Activated gamma-delta T cell treated with Interleukin-2 at 50 U/mL for 16 hours (primary cell): ENCODE results near the gene FAP.
A peak's percentile ranks its signal among the peaks of the same experiment; 100 is the strongest.

Source experiments
- DNase-seq: peaks from one replicate; pipeline ENCODE4 v3.0.0-alpha.2; 2020

The FAP gene

DNA sequence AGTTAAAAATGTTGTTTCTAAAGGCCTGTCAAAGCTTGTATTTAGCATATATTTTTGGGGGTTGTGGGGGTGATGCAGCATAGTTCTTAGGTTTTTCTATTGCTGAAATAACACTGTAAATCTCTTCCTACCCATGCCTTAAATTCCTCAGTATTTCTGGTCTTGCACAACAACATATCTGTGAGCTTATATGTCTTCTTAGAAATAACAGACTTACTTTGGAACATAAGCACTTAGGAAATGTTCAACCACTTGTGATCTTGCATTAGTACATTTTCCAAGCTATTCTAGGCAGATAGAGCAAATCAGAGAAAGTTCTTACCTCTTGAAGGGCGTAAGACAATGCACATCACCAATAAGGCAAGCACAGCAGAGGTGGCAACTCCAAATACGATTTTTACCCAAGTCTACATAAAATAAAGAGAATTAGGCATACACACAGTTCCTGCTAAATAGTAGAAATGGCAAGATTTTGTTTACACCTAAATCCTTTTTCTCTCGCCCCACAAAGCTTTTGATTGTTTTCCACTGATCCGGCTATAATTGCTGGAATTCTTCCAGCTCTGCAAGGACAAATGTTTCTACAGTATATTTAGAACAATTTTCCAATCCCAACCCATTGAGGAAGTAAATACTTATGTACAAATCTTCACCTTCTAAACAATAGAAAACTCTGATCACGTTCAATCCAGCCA lies 512 bp downstream of the FAP start:
- no peak for DNase-seq

DNA sequence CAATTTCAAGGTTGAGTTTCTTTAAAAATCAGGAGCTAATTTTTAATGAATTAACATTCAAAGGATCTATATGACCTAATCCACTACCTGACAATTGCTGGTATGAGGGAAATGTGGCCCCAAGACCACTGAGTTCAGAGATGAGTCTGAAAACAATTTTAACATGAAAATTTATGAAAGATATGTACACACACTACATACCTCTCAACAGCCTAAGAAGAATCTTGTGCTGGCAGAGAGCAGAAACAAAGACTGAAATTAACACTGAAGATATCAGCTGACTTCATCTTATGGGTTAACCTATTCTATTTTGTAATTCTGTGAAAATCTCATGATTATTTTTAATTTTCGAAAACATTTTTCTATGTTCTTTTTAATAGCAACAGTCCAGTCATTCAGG lies 1.7 kb downstream of the FAP start:
- DNase-seq = no peak

GRCh38 chr2:162234620-162235462 lies 8.4 kb downstream of the FAP start:
- no peak for DNase-seq

GRCh38 chr2:162233197-162233596 lies 10.0 kb downstream of the FAP start:
- no peak for DNase-seq

- DNase-seq = no peak
Measured at GRCh38 chr2:162232671-162233070, 10.6 kb downstream of the FAP start.

DNA sequence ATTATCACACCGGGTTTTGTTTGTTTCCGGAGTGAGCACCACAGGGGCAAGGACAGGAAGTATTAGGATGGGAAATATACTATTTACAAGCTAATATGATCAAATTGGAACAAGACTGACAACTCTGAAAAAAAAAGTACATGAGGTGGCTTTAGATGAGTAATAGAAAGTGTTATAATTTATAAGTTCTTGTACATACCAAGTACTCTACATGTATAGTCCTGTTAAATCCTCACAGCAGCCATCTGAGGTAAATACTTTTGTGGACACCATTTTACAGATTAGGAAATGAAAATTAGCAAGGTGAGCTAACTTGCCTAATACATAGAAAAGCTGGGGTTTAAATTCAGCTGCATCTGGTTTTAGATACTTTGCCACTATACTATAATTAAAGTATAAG lies 11.2 kb downstream of the FAP start:
- no peak for DNase-seq

DNA sequence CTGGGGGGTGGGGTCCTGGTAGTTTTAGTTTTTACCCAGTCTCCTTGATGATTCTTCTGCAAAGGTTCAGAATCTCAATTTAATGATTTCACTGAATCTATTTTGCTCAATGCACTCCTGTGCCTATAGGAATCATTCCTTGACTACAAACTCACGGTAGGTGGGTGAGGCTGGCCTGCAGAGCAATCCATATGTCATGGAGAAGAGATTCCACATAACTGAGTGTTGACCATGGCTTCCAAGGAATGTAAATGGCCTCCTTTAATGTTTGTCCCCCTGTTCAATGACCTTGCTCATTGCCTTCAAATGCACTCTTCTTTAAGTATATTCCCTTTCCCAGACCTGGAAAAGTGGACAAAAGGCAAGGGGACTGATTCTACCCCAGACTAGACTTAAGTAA lies 12.5 kb downstream of the FAP start:
- no peak for DNase-seq

GRCh38 chr2:162226836-162227235 lies 16.4 kb downstream of the FAP start:
- DNase-seq = no peak

DNA sequence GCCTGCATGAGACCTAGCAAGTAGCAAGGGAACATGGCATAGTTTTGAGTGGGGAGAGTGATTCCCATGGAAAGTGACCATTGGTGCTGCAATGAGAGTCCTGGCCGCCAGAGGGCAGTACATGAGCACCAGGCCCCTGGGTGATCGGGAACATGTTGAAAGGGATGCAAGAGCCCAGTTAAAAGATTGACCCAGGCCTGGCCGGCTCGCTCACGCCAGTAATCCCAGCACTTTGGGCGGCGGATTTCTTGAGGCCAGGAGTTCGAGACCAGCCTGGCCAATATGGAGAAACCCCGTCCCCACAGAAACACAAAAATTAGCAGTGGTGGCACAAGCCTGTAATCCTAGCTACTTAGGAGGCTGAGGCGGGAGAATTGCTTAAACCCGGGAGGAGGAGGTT lies 22.2 kb downstream of the FAP start:
- DNase-seq = peak; percentile 59

DNA sequence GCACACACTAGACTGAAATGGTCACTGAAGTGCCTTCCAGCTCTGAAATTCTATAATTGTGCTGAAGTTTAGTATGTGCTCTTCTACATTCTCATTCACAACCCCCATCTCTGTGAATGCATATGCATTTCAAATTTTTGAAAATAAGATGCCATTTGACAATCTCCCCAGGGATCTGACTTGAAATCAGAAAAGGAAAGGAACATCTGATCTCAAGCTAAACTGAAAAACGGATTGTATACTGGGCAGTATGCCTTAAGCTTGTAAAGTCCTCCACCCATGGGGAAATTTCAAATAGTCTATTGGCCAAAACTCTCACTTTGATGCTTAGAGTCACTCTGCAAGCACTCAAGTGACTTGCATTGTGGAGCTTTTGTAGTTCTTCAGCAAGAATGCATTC lies 22.9 kb downstream of the FAP start:
- DNase-seq = no peak

GRCh38 chr2:162219426-162219825 lies 23.8 kb downstream of the FAP start:
- no peak for DNase-seq

GRCh38 chr2:162217598-162217997 lies 25.6 kb downstream of the FAP start:
- no peak for DNase-seq

DNA sequence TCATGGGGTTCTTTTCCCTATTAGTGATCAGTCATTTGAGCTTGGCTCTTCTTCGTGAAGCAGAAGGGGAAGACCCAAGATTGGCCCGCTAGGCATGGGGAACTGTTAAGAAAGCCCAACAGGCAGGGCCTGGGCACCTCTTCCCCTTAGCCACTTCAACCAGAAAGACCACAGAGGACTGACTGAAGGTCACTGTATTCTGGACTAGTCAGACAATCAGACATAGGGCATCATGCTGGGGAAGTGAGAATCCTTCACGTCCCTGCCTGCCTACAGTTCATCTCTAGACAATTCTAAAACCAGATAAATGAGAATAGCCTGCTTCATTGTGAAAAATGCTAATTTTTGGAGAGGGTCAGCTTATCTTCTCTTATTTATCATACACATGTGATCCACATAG lies 28.1 kb downstream of the FAP start:
- no peak for DNase-seq

- no peak for DNase-seq
Measured at GRCh38 chr2:162212366-162212765, 30.9 kb downstream of the FAP start.

DNA sequence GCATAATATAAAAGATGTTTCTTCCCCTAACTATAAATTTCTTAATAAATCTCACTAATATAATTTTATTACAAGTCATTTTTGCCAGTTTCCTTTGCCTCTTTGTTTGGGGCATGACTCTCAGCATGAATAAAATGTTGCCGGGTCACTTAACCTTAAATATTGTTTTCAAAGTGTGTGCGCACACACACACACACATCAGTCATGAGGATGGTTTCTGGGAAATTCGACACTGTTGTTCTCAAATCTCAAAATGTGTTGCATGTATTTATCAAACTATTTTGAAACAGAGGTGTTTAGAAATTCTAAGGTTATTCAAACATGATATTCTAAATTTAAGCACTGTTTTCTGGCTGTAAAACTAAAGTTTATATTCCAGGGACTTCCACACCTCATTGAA lies 31.5 kb downstream of the FAP start:
- DNase-seq = no peak

GRCh38 chr2:162210385-162210784 lies 32.9 kb downstream of the FAP start:
- DNase-seq = no peak

DNA sequence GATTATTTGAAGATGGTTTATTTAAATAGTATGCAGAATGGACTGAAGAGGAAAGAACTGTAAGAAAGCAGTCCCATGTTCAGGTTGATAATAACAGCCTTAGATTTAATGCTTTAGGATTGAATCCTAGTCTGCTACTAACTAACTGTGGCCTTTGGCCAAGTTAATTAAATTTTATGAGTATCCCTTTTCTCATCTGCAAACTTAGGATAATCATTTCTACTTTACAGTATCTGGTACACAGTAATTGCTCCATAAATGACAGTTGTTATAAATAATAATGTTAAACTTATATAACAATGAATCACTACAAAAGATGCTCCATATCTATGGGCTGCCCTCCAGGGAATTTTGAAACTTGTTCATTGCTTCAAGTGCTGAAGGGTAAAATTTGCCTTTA lies 41.0 kb downstream of the FAP start:
- no peak for DNase-seq

GRCh38 chr2:162200636-162201035 lies 42.6 kb downstream of the FAP start:
- no peak for DNase-seq

DNA sequence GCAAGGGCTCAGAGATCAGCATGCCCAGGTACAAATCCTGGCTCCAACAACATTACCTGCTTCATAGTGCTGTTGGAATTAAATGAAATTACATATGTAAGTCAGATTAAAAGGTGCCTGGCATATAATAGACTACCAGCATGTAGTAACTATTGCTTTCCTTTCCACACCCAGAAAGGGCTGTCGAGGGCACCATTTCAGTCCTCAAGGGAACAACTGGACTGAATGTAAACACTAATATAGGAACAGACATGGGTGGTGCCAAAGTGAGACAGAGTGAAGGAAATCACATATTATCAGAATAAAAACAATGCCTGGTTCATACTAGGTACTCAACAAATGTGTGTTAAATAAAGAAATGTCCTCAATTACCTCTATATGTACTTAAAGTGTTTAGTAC lies 43.3 kb downstream of the FAP start:
- DNase-seq = no peak

DNA sequence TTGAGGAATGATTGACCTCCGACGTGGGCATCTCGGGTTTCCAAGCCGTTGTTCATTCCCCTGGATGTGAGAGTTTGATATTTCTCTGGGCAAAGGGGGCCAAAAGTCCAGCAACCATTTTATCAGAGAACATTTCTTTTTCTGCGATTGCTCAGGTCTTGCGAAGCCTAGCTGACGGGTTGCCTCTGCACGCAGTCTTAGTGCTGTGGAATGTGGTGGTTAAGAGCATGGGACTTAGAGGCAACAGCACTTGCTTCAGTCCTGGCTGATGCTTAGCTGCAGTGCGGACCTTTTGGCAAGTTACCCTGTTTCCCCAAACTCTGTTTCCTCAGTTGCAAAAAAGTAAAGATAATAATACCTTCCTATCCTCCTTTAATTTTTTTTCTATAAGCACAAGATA lies 45.0 kb downstream of the FAP start:
- no peak for DNase-seq

GRCh38 chr2:162197069-162197825 lies 46.0 kb downstream of the FAP start:
- no peak for DNase-seq

DNA sequence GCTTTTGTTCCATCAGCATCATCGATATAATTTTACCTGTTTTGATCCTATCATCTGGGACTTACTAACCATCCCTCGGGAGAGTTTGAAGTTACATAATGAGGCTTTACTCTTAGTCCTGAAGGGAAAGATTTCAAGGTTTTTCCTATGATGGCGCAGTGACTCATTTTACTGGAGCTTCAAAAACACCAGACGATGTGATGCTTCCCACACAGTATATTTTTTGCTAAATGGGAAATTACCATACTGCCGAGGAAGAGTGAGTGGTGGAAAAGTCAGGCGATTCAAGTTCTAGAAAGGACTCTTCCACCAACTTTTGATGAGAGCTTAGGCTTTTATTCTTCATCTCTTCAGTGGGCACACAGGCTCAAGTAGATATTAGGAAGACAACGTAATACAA lies 46.6 kb downstream of the FAP start:
- DNase-seq = no peak

DNA sequence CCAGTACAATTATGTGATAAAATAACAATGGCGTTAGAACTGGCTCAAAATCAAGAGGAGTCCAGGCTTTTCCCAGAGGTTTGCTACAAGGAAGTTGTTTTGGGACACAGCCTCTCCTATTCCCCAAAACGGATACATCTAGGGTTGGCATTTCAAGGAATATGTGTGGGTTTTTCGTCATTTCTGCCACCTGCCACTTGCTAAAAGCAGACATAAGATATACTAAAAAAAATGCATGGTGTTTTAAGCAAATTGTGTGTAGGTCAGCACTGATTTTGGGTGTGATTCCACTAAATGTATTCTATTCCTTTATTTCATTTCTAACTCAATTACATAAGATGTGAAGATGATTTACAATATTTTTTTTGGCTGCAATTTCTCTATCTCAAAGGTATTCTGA lies 54.8 kb downstream of the FAP start:
- DNase-seq = no peak
